SK-N-SH (cell line): ENCODE results near the gene STAG3. TPM values are rescaled to one million over a fixed set of nuclear protein-coding genes. Genes with fewer than 3 reads are reported as not detected.

Experiments used
- CTCF ChIA-PET: fragments of 300-600, 350-600 bp; formaldehyde crosslinking; extraction: SDS; loops from one replicate; lab custom pipeline; 2021; lab: Yijun Ruan, JAX
- POLR2A ChIA-PET: fragments of 350-600 bp; sonication (Branson Sonifier 250); formaldehyde crosslinking; extraction: SDS; loops from one replicate; lab custom pipeline; 2020; ENCODE audit warnings: antibody characterized with exemption, inconsistent platforms; lab: Yijun Ruan, JAX
- DNase-seq: peaks from one replicate; pipeline ENCODE4 v3.0.0; 2012
- H2AFZ ChIP-seq: fragments of 200-600 bp; sonication (generic); 2 replicates; pipeline ENCODE4 v1.8.1; 2016; ENCODE audit warnings: antibody characterized with exemption, mild to moderate bottlenecking, low read depth
- H3F3A ChIP-seq: fragments of 200-600 bp; sonication (generic); replicated peaks from 2 replicates; pipeline ENCODE3; 2016; ENCODE audit warnings: antibody characterized with exemption, mild to moderate bottlenecking; ENCODE audit not compliant: insufficient read depth
- H3K27ac ChIP-seq, 2 experiments: fragments of 200-500 bp in 1 of 2; fragments of 200-600 bp in 1 of 2; sonication (Bioruptor generic) in 1 of 2; sonication (generic), shearing (Covaris generic) in 1 of 2; 2 replicates each; pipeline versions ENCODE4 v1.5.1 to v1.6.1; 2014 to 2016; ENCODE audit warnings: low read depth in 2 of 2, inconsistent platforms in 1 of 2, low read length in 1 of 2, mild to moderate bottlenecking in 1 of 2, mixed read lengths in 1 of 2
- H3K27me3 ChIP-seq: fragments of 200-600 bp; sonication (generic), shearing (Covaris generic); 2 replicates; pipeline ENCODE4 v1.6.1; 2016; ENCODE audit warnings: mixed run types; ENCODE audit not compliant: insufficient read depth
- H3K36me3 ChIP-seq, 2 experiments: fragments of 200-500 bp in 1 of 2; fragments of 200-600 bp in 1 of 2; sonication (Bioruptor generic) in 1 of 2; sonication (generic) in 1 of 2; replicated peaks in 1 of 2; 2 replicates each; pipeline versions ENCODE3 to v1.5.1; 2014 to 2016; ENCODE audit warnings: low read length in 1 of 2, mild to moderate bottlenecking in 1 of 2; ENCODE audit not compliant: insufficient read depth in 2 of 2, control insufficient read depth in 1 of 2
- H3K4me1 ChIP-seq, 2 experiments: fragments of 200-500 bp in 1 of 2; fragments of 200-600 bp in 1 of 2; sonication (Bioruptor generic) in 1 of 2; sonication (generic), shearing (Covaris generic) in 1 of 2; 2 replicates each; pipeline versions ENCODE4 v1.5.1 to v1.6.1; 2014 to 2016; ENCODE audit warnings: low read depth in 1 of 2, low read length in 1 of 2, mixed run types in 1 of 2; ENCODE audit not compliant: insufficient read depth in 2 of 2, control insufficient read depth in 1 of 2
- H3K4me2 ChIP-seq: fragments of 200-600 bp; sonication (generic), shearing (Covaris generic); 2 replicates; pipeline ENCODE4 v1.6.1; 2017; ENCODE audit warnings: mixed run types
- H3K4me3 ChIP-seq, 2 experiments: fragments of 200-500 bp in 1 of 2; fragments of 200-600 bp in 1 of 2; sonication (Bioruptor generic) in 1 of 2; sonication (generic), shearing (Covaris generic) in 1 of 2; 2 replicates each; pipeline versions ENCODE4 v1.5.1 to v1.8.1; 2014 to 2016; ENCODE audit warnings: low read depth in 2 of 2, inconsistent platforms in 1 of 2, low read length in 1 of 2, mild to moderate bottlenecking in 1 of 2, mixed read lengths in 1 of 2, moderate library complexity in 1 of 2
- H3K79me2 ChIP-seq: fragments of 200-600 bp; sonication (generic); 2 replicates; pipeline ENCODE4 v1.8.1; 2017; ENCODE audit warnings: mild to moderate bottlenecking; ENCODE audit not compliant: insufficient read depth
- H3K9ac ChIP-seq: fragments of 200-600 bp; sonication (generic); 2 replicates; pipeline ENCODE4 v1.6.1; 2017; ENCODE audit warnings: mixed run types
- H3K9me2 ChIP-seq: fragments of 200-600 bp; sonication (generic); 2 replicates; pipeline ENCODE4 v1.6.1; 2017; ENCODE audit warnings: mixed run types
- H3K9me3 ChIP-seq: fragments of 200-600 bp; sonication (generic); 2 replicates; pipeline ENCODE4 v1.6.1; 2017; ENCODE audit warnings: mixed run types, mild to moderate bottlenecking, moderate library complexity
- H4K20me1 ChIP-seq: fragments of 200-600 bp; sonication (generic); 2 replicates; pipeline ENCODE4 v1.6.1; 2017; ENCODE audit warnings: mild to moderate bottlenecking, mixed run types; ENCODE audit not compliant: insufficient read depth
- CHD2 ChIP-seq: fragments of 150-350 bp; IDR thresholded peaks from 2 replicates; pipeline ENCODE4 v1.6.1; 2018; ENCODE audit warnings: low read length; ENCODE audit not compliant: partially characterized antibody
- CTCF ChIP-seq: fragments of 200-600 bp; sonication (generic); IDR thresholded peaks from 2 replicates; pipeline ENCODE4 v1.6.1; 2017; ENCODE audit warnings: antibody characterized with exemption, mild to moderate bottlenecking, moderate library complexity
- EP300 ChIP-seq, 2 experiments: IDR thresholded peaks; 2 replicates each; pipeline versions ENCODE4 v1.4.0 to v1.6.1; 2012; ENCODE audit warnings: borderline replicate concordance in 1 of 2, low read depth in 1 of 2, low read length in 1 of 2
- EZH2phosphoT487 ChIP-seq: fragments of 200-600 bp; sonication (generic); IDR thresholded peaks from 2 replicates; pipeline ENCODE4 v1.6.1; 2017; ENCODE audit warnings: low read depth, mixed run types, mild to moderate bottlenecking, antibody characterized with exemption, moderate library complexity, borderline replicate concordance
- FOSL2 ChIP-seq: IDR thresholded peaks from 2 replicates; pipeline ENCODE4 v1.4.0; 2012; ENCODE audit warnings: low read depth, mild to moderate bottlenecking, moderate library complexity, borderline replicate concordance
- GABPA ChIP-seq: IDR thresholded peaks from 2 replicates; pipeline ENCODE4 v1.4.0; 2012; ENCODE audit warnings: low read depth, mild to moderate bottlenecking
- IRF3 ChIP-seq: fragments of 150-350 bp; IDR thresholded peaks from 2 replicates; pipeline ENCODE4 v1.6.1; 2016; ENCODE audit warnings: mild to moderate bottlenecking, low read depth, low read length
- JUND ChIP-seq: IDR thresholded peaks from 2 replicates; pipeline ENCODE4 v1.4.0; 2012
- MEF2A ChIP-seq: IDR thresholded peaks from 2 replicates; pipeline ENCODE4 v1.4.0; 2012; ENCODE audit warnings: low read depth, borderline replicate concordance
- PBX3 ChIP-seq: IDR thresholded peaks from 2 replicates; pipeline ENCODE4; 2012
- POLR2AphosphoS5 ChIP-seq: IDR thresholded peaks from 2 replicates; pipeline ENCODE4 v1.6.1; 2012; ENCODE audit warnings: low read depth, low read length
- RCOR1 ChIP-seq: fragments of 150-350 bp; IDR thresholded peaks from 2 replicates; pipeline ENCODE4 v1.6.1; 2017; ENCODE audit warnings: antibody characterized with exemption, low read length
- REST ChIP-seq: IDR thresholded peaks from 2 replicates; pipeline ENCODE4 v1.6.1; 2012; ENCODE audit warnings: mild to moderate bottlenecking, low read depth, low read length, moderate library complexity
- TEAD4 ChIP-seq: IDR thresholded peaks from 2 replicates; pipeline ENCODE4 v1.4.0; 2012; ENCODE audit warnings: mild to moderate bottlenecking, borderline replicate concordance; ENCODE audit not compliant: insufficient read depth
- WGBS: methylation state at CpG from one replicate; pipeline ENCODE4 v1.1.6; 2017; ENCODE audit warnings: low lambda C conversion rate; 5-methylcytosine and 5-hydroxymethylcytosine counted together
- polyA plus RNA-seq, 3 experiments: library from polyadenylated mRNA; depleted of rRNA; stranded (reverse); fragments of >200 nt; gene quantifications; 2 replicates each; pipeline ENCODE4 v1.2.3, GENCODE V29; 2012

STAG3 gene
- polyA plus RNA-seq, 1 of the 3 experiments (the other 2 are of a cell fraction), result 0.10 TPM

- peaks cover 7% of the 10 kb centered on the region for H3F3A ChIP-seq
- CTCF ChIA-PET, result interaction anchor here (2.0 to 13.6 kb wide), 3 partner anchors 8 to 77 kb away, joined by 6 to 262 read pairs (median 77); partner anchors contain the start of gene PVRIG
- no peaks in the 10 kb centered on the region for H4K20me1 ChIP-seq
- POLR2A ChIA-PET, result no interaction called here
- H3K4me1 ChIP-seq, result no peaks in the 10 kb centered on the region
- H3K9me3 ChIP-seq, result no peaks in the 10 kb centered on the region
- H3K27ac ChIP-seq, result no peak overlapping the region
- H3K4me2 ChIP-seq, result no peak overlapping the region
- H3K27me3 ChIP-seq, result no peaks in the 10 kb centered on the region
- H3K9me2 ChIP-seq, result no peaks in the 10 kb centered on the region
- 80% methylated on average over 13 of the region's 13 CpGs for WGBS
- DNase-seq, result no peak
- H2AFZ ChIP-seq, result no peak overlapping the region
- no peak for TF ChIP-seq PBX3
- TF ChIP-seq IRF3, result no peak
- TF ChIP-seq FOSL2, result no peak
- TF ChIP-seq POLR2AphosphoS5, result no peak
- TF ChIP-seq TEAD4, result no peak
- no peak for TF ChIP-seq JUND
- no peak for TF ChIP-seq EP300 (IDR thresholded peaks at IDR 0.05; ENCODE audit: borderline replicate concordance in 1 of 2, low read depth in 1 of 2, low read length in 1 of 2)
- no peak for TF ChIP-seq CHD2
- TF ChIP-seq GABPA, result no peak
- H3K79me2 ChIP-seq, result no peaks in the 10 kb centered on the region
- H3K36me3 ChIP-seq, result no peaks in the 10 kb centered on the region
- H3K4me3 ChIP-seq, result no peak overlapping the region
- no peak overlapping the region for H3K9ac ChIP-seq
Measured at GRCh38 chr7:100137851-100138760, 39.6 kb upstream of the STAG3 start.

- Histone ChIP-seq H3K36me3 (no peaks in the 10 kb centered on the region), H3K4me2 (no peak overlapping the region), H3K4me1 (no peaks in the 10 kb centered on the region), H3K27me3 (no peaks in the 10 kb centered on the region), H3K9ac (no peak overlapping the region), H3K9me3 (no peaks in the 10 kb centered on the region), H3F3A (peaks cover 1% of the 10 kb centered on the region), H3K9me2 (no peaks in the 10 kb centered on the region)
- POLR2A ChIA-PET, result no interaction called here
- 75% methylated on average over 3 of the region's 3 CpGs for WGBS
- DNase-seq, result no peak
- TF ChIP-seq REST (no peak), MEF2A (no peak), CTCF (no peak), CHD2 (no peak), JUND (no peak), RCOR1 (no peak), EZH2phosphoT487 (no peak)
- TF ChIP-seq, all 33 proteins: peak for 0
- CTCF ChIA-PET, result interaction anchor here (1.2 to 5.7 kb wide), 2 partner anchors 11 to 49 kb away, joined by 4 to 77 read pairs; no protein-coding TSS in a partner anchor
- H3K27ac ChIP-seq, result no peak overlapping the region
- no peaks in the 10 kb centered on the region for H4K20me1 ChIP-seq
- H3K79me2 ChIP-seq, result no peaks in the 10 kb centered on the region
- no peak overlapping the region for H3K4me3 ChIP-seq
- H2AFZ ChIP-seq, result no peak overlapping the region
Measured at GRCh38 chr7:100141555-100141949, 36.2 kb upstream of the STAG3 start.
